HepG2 (cell line): ENCODE results near the gene WDR45B. TPM values are rescaled to one million over a fixed set of nuclear protein-coding genes. Genes with fewer than 3 reads are reported as not detected.

Source experiments
- ATAC-seq: fragments of 200-7000 bp; cut with Tn5 transposase; 3 replicates; pipeline ENCODE4 v1.9.1; 2020; ENCODE audit warnings: mild to moderate bottlenecking, moderate library complexity
- BruUV-seq: library from RNA; stranded (reverse); fragments of 400-500 nt; replicated peaks from 2 replicates; lab custom pipeline; 2021; lab: Mats Ljungman, UMichigan
- CTCF ChIA-PET: fragments of 300-600 bp; formaldehyde crosslinking; extraction: SDS; loops from one replicate; lab custom pipeline; 2021; ENCODE audit warnings: low total read pairs, inconsistent platforms, low intra/inter-chr PET ratio; lab: Yijun Ruan, JAX
- POLR2A ChIA-PET: fragments of 350-600 bp; sonication (Branson Sonifier 250); formaldehyde crosslinking; loops from one replicate; lab custom pipeline; 2020; ENCODE audit warnings: antibody characterized with exemption, inconsistent platforms; lab: Yijun Ruan, JAX
- DNase-seq: peaks from one replicate; pipeline ENCODE4 v3.0.0-alpha.2; 2015; ENCODE audit warnings: low spot score
- FAIRE-seq: peaks from 3 replicates; lab custom pipeline; 2011; peaks lifted over from hg19 to GRCh38; lab: Jason Lieb, UNC
- H2AFZ ChIP-seq: one replicate; pipeline ENCODE4 v1.6.1; 2011; ENCODE audit warnings: low read length, inconsistent platforms
- H3K27ac ChIP-seq: fragments of 300-600 bp; 3 replicates; pipeline ENCODE4 v1.8.0; 2011; ENCODE audit warnings: mixed run types, mild to moderate bottlenecking, mixed read lengths, low read length, inconsistent platforms; ENCODE audit not compliant: insufficient read depth; ENCODE audit errors: extremely low read length
- H3K27me3 ChIP-seq, 2 experiments: fragments of 200-600 bp in 1 of 2; 2 replicates in 1 of 2; 3 replicates in 1 of 2; pipeline versions ENCODE4 v1.6.0 to v1.8.0; 2011; ENCODE audit warnings: low read length in 2 of 2, mild to moderate bottlenecking in 2 of 2, moderate library complexity in 2 of 2, inconsistent platforms in 1 of 2; ENCODE audit not compliant: insufficient read depth in 2 of 2, control insufficient read depth in 1 of 2
- H3K36me3 ChIP-seq, 2 experiments: fragments of 200-600 bp in 1 of 2; replicated peaks in 1 of 2; 2 replicates in 1 of 2; 3 replicates in 1 of 2; pipeline versions ENCODE4 v1.5.1 to v1.8.0; 2011; ENCODE audit warnings: low read length in 2 of 2, inconsistent platforms in 1 of 2; ENCODE audit not compliant: insufficient read depth in 2 of 2, control insufficient read depth in 1 of 2
- H3K4me1 ChIP-seq: 2 replicates; pipeline ENCODE4 v1.5.1; 2012; ENCODE audit warnings: low read length, inconsistent platforms; ENCODE audit not compliant: insufficient read depth
- H3K4me2 ChIP-seq: 2 replicates; pipeline ENCODE4 v1.6.0; 2011; ENCODE audit warnings: low read depth, low read length, inconsistent platforms
- H3K4me3 ChIP-seq, 3 experiments: fragments of 200-600 bp in 1 of 3; sonication (generic), shearing (Covaris generic) in 1 of 3; replicated peaks in 1 of 3; 2 replicates each; pipeline ENCODE4 v1.5.1; 2011 to 2016; ENCODE audit warnings: low read length in 3 of 3, inconsistent platforms in 2 of 3, low read depth in 2 of 3, mild to moderate bottlenecking in 2 of 3, control low read depth in 1 of 3, mixed read lengths in 1 of 3; ENCODE audit not compliant: insufficient read depth in 1 of 3
- H3K79me2 ChIP-seq: one replicate; pipeline ENCODE4 v1.6.1; 2011; ENCODE audit warnings: low read length, inconsistent platforms; ENCODE audit not compliant: insufficient read depth
- H3K9ac ChIP-seq: 2 replicates; pipeline ENCODE4 v1.6.0; 2011; ENCODE audit warnings: mild to moderate bottlenecking, low read depth, low read length, inconsistent platforms; ENCODE audit not compliant: insufficient read depth
- H3K9me3 ChIP-seq: 2 replicates; pipeline ENCODE4 v1.5.1; 2012; ENCODE audit warnings: mild to moderate bottlenecking, low read length
- H4K20me1 ChIP-seq: 2 replicates; pipeline ENCODE4 v1.6.0; 2011; ENCODE audit warnings: inconsistent platforms, mild to moderate bottlenecking, low read length, moderate library complexity; ENCODE audit not compliant: insufficient read depth
- AGO2 ChIP-seq: fragments of 200-400 bp; formaldehyde crosslinking; optimal IDR thresholded peaks from 2 replicates; pipeline ENCODE3; 2017; ENCODE audit warnings: mild to moderate bottlenecking, low read depth, low read length, moderate library complexity
- GPN1 ChIP-seq: sonication (generic); formaldehyde crosslinking; IDR thresholded peaks from 2 replicates; pipeline ENCODE4 v1.5.1; 2020; ENCODE audit warnings: missing genetic modification reagents, borderline replicate concordance
- MTF1 ChIP-seq: sonication (generic); formaldehyde crosslinking; IDR thresholded peaks from 2 replicates; pipeline ENCODE4 v1.5.0; 2020; ENCODE audit warnings: missing genetic modification reagents
- NFE2 ChIP-seq: sonication (generic); formaldehyde crosslinking; IDR thresholded peaks from 2 replicates; pipeline ENCODE4 v1.4.0; 2020; ENCODE audit warnings: missing genetic modification reagents
- PHF5A ChIP-seq: IDR thresholded peaks from one replicate; pipeline ENCODE4 v1.6.1; 2018; ENCODE audit warnings: low read depth, missing genetic modification reagents; ENCODE audit not compliant: unreplicated experiment
- POGZ ChIP-seq: sonication (generic); formaldehyde crosslinking; IDR thresholded peaks from 2 replicates; pipeline ENCODE4 v1.4.0; 2020; ENCODE audit warnings: mild to moderate bottlenecking, missing genetic modification reagents
- RBM22 ChIP-seq: fragments of 200-400 bp; formaldehyde crosslinking; optimal IDR thresholded peaks from 2 replicates; pipeline ENCODE3; 2017; ENCODE audit warnings: mild to moderate bottlenecking, low read length, moderate library complexity
- TBX3 ChIP-seq: fragments of 450-650 bp; IDR thresholded peaks from 2 replicates; pipeline ENCODE4 v1.6.1; 2017; ENCODE audit warnings: antibody characterized with exemption, mild to moderate bottlenecking, inconsistent platforms, borderline replicate concordance
- THAP11 ChIP-seq: IDR thresholded peaks from 2 replicates; pipeline ENCODE4 v1.6.1; 2016; ENCODE audit warnings: missing biosample characterization, missing genetic modification reagents
- ZZZ3 ChIP-seq: sonication (generic); formaldehyde crosslinking; IDR thresholded peaks from 2 replicates; pipeline ENCODE4 v1.4.0; 2020; ENCODE audit warnings: missing genetic modification reagents, mild to moderate bottlenecking, borderline replicate concordance
- WGBS: methylation state at CpG from one replicate; pipeline ENCODE4 v1.1.6; 2017; ENCODE audit warnings: low lambda C conversion rate; 5-methylcytosine and 5-hydroxymethylcytosine counted together
- in situ Hi-C: cut with HindIII; loops from 2 replicates; pipeline ENCODE4 v1.10.0; 2017; ENCODE audit warnings: low pct_unique_long_range_greater_than_20kb; ENCODE audit not compliant: extremely low pct_ligation_motif_present
- intact Hi-C: fragments of 100-400 bp; cut with micrococcal nuclease; formaldehyde crosslinking; loops from one replicate; pipeline ENCODE4 v1.10.0; 2022; ENCODE audit not compliant: unreplicated experiment
- polyA plus RNA-seq, 8 experiments: library from polyadenylated mRNA; depleted of rRNA in 3 of 8; stranded (reverse) in 7 of 8; unstranded in 1 of 8; fragments of >200 nt; fragmentation: Illumina TruSeq in 4 of 8; extraction: Trizol in 4 of 8; gene quantifications; 2 replicates each; pipeline versions ENCODE4 v1.2.1 to v1.2.3, GENCODE V29; 2011 to 2016; ENCODE audit warnings: low read depth in 4 of 8, missing spikeins in 1 of 8, mixed read lengths in 1 of 8; ENCODE audit not compliant: insufficient read depth in 1 of 8
- total RNA-seq, 5 experiments: library from RNA; depleted of rRNA; stranded (reverse); fragments of >200 nt; fragmentation: Illumina TruSeq; extraction: Trizol; gene quantifications; 2 replicates each; pipeline ENCODE4 v1.2.3, GENCODE V29; 2016; ENCODE audit warnings: low read depth in 1 of 5
- TF ChIP-seq, protein P1 (sequence below), 2 experiments: sonication (generic) in 1 of 2; formaldehyde crosslinking in 1 of 2; IDR thresholded peaks; 2 replicates each; pipeline versions ENCODE4 v1.5.1 to v1.6.1; 2011 to 2020; ENCODE audit warnings: borderline replicate concordance in 1 of 2, low read depth in 1 of 2, low read length in 1 of 2, mild to moderate bottlenecking in 1 of 2, missing genetic modification reagents in 1 of 2, moderate library complexity in 1 of 2
- TF ChIP-seq, protein P2 (sequence below): sonication (generic); formaldehyde crosslinking; IDR thresholded peaks from 2 replicates; pipeline ENCODE4 v1.4.0; 2020; ENCODE audit warnings: missing genetic modification reagents, borderline replicate concordance

Gene WDR45B
- total and polyA plus RNA-seq, 2 of the 13 experiments (the other 11 are each of a cell fraction or from before 2014, with no cell fraction given) = 86.2 to 155 TPM

DNA sequence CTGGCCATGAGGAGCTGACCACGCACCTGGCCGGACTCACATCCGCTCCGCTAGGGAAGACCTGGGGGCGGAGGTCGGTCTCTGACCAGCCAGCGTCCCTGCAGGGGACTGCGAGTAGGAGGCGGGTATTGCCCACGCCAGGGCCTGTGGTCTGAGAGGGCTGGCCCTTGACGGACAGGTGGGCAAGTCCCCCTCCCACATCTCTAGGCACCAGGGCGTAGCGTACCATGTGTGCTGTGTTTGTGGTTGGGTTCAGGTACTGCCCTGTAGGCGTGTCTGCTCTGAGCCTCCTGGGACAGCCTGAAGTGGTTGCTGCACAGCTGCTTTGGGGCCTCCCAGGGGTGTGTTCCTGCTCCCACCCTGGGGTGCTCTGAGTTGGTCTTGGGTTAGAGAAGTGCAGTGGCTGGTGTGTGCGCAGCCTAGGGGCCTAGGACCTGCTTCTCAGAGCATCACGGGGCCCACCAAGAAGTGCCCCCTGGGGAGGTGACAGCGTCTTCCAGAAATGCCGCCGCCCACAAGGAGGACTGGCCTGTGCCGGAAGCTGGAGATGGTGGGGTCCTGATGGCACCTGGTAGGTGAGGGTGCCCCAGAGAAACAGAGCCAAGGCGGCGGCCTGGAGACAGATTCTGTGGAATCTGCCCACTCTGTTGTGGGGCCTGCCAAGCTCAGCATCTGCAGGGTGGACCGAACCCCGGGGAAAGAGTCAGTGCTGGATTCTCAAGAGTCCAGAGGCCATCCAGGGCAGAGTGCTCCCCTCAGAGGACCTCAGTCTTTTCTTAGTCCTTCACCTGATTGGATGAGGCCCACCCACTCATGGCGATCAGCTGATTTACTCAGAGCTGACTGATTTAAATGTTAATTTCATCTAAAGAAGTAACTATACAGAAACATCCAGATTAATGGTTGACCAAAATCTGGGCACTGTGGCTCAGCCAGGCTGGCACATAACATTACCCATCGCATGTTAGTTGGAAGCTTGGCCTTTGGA lies 48.3 kb downstream of the WDR45B start (continued):
- no peak for TF ChIP-seq ZZZ3 (CRISPR knock-in tag)
- TF ChIP-seq, protein P1, sequence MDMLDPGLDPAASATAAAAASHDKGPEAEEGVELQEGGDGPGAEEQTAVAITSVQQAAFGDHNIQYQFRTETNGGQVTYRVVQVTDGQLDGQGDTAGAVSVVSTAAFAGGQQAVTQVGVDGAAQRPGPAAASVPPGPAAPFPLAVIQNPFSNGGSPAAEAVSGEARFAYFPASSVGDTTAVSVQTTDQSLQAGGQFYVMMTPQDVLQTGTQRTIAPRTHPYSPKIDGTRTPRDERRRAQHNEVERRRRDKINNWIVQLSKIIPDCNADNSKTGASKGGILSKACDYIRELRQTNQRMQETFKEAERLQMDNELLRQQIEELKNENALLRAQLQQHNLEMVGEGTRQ (IDR thresholded peaks at IDR 0.05; ENCODE audit: low read depth, low read length) = no peak
- TF ChIP-seq, protein P1 (CRISPR knock-in tag; IDR thresholded peaks at IDR 0.05; ENCODE audit: borderline replicate concordance) = no peak

DNA sequence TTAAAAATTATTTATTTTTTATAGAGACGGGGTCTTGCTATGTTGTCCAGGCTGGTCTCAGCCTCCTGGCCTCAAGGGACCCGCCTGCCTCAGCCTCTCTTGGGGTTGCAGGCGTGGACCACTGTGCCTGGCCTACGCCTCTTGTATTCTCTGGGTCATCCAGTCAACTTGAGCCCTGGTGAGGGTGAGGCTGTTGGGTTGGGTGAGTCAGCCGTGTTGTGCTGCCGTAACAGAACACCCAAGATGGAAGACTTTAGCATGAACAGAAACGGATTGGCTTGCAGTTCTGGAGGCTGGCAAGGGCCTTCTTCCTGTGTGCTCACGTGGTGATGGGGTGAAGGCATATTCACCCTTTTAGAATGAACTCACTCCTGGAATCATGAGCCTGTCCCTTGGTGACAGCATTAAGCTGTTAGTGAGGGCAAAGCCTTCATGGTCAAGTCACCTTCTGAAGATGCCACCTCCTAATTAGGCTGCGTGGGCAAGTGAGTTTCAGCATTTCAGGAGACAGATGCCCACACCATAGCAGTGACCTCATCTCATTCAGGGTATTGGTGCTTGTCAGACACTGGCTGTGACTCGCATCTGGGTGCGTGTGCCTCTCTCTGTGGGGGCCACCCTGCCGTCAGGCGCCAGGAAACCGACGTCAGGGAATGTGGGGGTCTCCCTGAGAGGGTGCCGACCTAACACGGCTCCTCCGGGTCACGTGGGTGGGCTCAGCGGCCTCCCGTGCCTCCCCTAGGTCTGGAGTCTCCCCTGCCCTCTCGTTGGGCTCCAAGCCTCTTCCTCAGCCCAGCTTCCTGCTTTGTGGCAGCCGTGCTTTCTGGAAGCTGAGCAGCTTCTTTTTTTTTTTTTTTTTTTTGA lies 49.8 kb downstream of the WDR45B start:
- Histone ChIP-seq H3K4me3 (no peak overlapping the region), H3K9ac (no peak overlapping the region), H3K4me1 (peaks cover 6% of the 10 kb centered on the region), H3K9me3 (no peaks in the 10 kb centered on the region), H2AFZ (no peak overlapping the region), H3K27ac (no peak overlapping the region), H4K20me1 (peaks cover 11% of the 10 kb centered on the region; the same call in 1 of the 2 replicates), H3K4me2 (no peak overlapping the region), H3K79me2 (no peaks in the 10 kb centered on the region), H3K36me3 (peaks cover 54 to 84% of the 10 kb centered on the region in 2 experiments), H3K27me3 (no peaks in the 10 kb centered on the region)
- ChIA-PET POLR2A (no interaction called here), CTCF (no interaction called here)
- intact Hi-C loops = no loop called here
- DNase-seq = no peak
- no TSS peak for BruUV-seq
- in situ Hi-C loops = no loop called here
- ATAC-seq = no peak
- 99% methylated on average over 18 of the region's 23 CpGs for WGBS
- FAIRE-seq = peak; percentile 44
- TF ChIP-seq NFE2 = no peak
- no peak for TF ChIP-seq TBX3
- no peak for TF ChIP-seq POGZ (CRISPR knock-in tag)
- no peak for TF ChIP-seq PHF5A
- TF ChIP-seq GPN1 = no peak
- TF ChIP-seq RBM22 = peak; percentile 79
- peak; percentile 75 for TF ChIP-seq AGO2
- TF ChIP-seq THAP11 (CRISPR knock-in tag) = no peak
- no peak for TF ChIP-seq MTF1 (CRISPR knock-in tag)
- TF ChIP-seq, protein P2, sequence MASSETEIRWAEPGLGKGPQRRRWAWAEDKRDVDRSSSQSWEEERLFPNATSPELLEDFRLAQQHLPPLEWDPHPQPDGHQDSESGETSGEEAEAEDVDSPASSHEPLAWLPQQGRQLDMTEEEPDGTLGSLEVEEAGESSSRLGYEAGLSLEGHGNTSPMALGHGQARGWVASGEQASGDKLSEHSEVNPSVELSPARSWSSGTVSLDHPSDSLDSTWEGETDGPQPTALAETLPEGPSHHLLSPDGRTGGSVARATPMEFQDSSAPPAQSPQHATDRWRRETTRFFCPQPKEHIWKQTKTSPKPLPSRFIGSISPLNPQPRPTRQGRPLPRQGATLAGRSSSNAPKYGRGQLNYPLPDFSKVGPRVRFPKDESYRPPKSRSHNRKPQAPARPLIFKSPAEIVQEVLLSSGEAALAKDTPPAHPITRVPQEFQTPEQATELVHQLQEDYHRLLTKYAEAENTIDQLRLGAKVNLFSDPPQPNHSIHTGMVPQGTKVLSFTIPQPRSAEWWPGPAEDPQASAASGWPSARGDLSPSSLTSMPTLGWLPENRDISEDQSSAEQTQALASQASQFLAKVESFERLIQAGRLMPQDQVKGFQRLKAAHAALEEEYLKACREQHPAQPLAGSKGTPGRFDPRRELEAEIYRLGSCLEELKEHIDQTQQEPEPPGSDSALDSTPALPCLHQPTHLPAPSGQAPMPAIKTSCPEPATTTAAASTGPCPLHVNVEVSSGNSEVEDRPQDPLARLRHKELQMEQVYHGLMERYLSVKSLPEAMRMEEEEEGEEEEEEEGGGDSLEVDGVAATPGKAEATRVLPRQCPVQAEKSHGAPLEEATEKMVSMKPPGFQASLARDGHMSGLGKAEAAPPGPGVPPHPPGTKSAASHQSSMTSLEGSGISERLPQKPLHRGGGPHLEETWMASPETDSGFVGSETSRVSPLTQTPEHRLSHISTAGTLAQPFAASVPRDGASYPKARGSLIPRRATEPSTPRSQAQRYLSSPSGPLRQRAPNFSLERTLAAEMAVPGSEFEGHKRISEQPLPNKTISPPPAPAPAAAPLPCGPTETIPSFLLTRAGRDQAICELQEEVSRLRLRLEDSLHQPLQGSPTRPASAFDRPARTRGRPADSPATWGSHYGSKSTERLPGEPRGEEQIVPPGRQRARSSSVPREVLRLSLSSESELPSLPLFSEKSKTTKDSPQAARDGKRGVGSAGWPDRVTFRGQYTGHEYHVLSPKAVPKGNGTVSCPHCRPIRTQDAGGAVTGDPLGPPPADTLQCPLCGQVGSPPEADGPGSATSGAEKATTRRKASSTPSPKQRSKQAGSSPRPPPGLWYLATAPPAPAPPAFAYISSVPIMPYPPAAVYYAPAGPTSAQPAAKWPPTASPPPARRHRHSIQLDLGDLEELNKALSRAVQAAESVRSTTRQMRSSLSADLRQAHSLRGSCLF (CRISPR knock-in tag) = no peak
